ENCODE measurements around the gene LY9.

The LY9 gene

DNA sequence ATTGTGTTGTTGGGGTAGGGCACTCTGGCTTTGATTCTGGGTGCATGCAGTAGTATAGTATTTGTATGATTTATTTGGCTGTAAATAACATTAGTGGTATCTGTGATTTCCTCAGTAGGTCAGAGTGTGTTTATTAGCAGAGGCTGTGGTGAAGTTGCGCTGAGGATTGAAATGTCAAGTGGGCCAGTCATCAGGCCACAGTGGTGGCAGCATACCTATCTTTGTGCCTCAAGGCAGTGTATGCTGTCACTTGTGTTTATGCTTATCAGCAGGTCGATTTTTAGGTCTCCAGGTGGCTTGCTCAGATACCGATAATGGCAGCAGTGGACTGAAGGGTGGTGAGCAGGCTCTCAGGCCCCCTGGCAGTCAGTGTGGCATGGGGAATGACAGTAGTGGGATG lies 11.3 kb downstream of the LY9 start:
- TF ChIP-seq, protein P1, sequence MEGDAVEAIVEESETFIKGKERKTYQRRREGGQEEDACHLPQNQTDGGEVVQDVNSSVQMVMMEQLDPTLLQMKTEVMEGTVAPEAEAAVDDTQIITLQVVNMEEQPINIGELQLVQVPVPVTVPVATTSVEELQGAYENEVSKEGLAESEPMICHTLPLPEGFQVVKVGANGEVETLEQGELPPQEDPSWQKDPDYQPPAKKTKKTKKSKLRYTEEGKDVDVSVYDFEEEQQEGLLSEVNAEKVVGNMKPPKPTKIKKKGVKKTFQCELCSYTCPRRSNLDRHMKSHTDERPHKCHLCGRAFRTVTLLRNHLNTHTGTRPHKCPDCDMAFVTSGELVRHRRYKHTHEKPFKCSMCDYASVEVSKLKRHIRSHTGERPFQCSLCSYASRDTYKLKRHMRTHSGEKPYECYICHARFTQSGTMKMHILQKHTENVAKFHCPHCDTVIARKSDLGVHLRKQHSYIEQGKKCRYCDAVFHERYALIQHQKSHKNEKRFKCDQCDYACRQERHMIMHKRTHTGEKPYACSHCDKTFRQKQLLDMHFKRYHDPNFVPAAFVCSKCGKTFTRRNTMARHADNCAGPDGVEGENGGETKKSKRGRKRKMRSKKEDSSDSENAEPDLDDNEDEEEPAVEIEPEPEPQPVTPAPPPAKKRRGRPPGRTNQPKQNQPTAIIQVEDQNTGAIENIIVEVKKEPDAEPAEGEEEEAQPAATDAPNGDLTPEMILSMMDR (conservative IDR thresholded peaks at IDR 0.05; ENCODE audit: low read depth, low read length) = no peak
- H3K4me2 ChIP-seq = no peak overlapping the region
- H4K20me1 ChIP-seq (ENCODE audit: insufficient read depth) = no peaks in the 10 kb centered on the region
- no peak overlapping the region for H3K9ac ChIP-seq
- H3K36me3 ChIP-seq (ENCODE audit: insufficient read depth) = no peaks in the 10 kb centered on the region
- H2AFZ ChIP-seq (ENCODE audit: low read depth) = no peak overlapping the region
- H3K4me1 ChIP-seq (ENCODE audit: low read depth, poor library complexity, severe bottlenecking) = peaks cover 33% of the 10 kb centered on the region
- H3K27me3 ChIP-seq (ENCODE audit: insufficient read depth, low read depth) = no peaks in the 10 kb centered on the region
- H3K79me2 ChIP-seq (ENCODE audit: insufficient read depth, low read depth) = no peaks in the 10 kb centered on the region
- no peak overlapping the region for H3K4me3 ChIP-seq (IDR thresholded peaks at IDR 0.05; ENCODE audit: insufficient read depth, low read depth, low read length)
- H3K27ac ChIP-seq = no peak overlapping the region

DNA sequence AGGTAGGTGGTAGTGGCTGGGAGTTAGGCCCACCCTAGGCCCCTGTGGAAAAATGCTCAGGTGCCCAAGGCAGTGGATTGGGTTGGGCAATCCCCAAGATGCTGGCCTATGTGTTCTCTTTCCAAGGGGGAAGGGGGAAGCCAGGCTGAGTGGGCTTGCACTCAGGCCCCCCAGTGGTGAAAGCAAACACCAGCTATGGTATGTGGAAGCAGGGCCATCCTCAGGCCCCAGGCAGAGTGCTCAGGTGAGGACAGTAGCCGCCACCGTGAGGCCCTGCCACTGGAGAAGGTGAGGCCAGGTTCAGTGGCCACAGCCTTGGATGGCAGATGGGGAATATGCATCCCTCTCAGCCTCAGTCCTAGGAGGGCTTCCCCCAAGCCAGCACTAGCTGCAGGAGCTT lies 11.8 kb downstream of the LY9 start:
- Histone ChIP-seq H3K9ac (no peak overlapping the region), H3K36me3 (ENCODE audit: insufficient read depth) (no peaks in the 10 kb centered on the region), H3K4me2 (no peak overlapping the region), H2AFZ (ENCODE audit: low read depth) (no peak overlapping the region), H3K27me3 (ENCODE audit: insufficient read depth, low read depth) (no peaks in the 10 kb centered on the region), H3K27ac (no peak overlapping the region), H3K4me1 (ENCODE audit: low read depth, poor library complexity, severe bottlenecking) (peaks cover 36% of the 10 kb centered on the region), H4K20me1 (ENCODE audit: insufficient read depth) (no peaks in the 10 kb centered on the region), H3K4me3 (IDR thresholded peaks at IDR 0.05; ENCODE audit: insufficient read depth, low read depth, low read length) (no peak overlapping the region), H3K79me2 (ENCODE audit: insufficient read depth, low read depth) (no peaks in the 10 kb centered on the region)
- TF ChIP-seq, protein P1 (conservative IDR thresholded peaks at IDR 0.05; ENCODE audit: low read depth, low read length) = no peak

DNA sequence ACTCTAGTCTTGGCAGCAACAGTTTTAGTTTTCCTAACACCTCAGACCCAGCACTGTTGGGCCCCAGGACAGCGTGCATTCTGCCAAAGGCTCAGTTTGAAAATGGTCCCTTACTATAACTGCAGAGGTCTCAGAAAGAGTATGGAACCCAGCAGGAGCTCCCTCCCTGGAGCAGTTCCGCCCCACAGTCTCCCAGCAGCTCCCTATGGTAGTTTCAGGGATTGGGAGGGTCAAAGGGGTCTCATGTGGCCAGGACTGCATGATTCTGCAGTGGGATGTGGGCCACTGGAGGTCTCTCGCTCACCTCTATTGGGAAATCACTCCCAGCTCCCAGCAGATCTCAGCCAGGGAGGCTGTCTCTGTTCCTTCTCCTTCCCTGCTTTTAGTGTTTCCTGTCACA lies 12.3 kb downstream of the LY9 start:
- Histone ChIP-seq H3K36me3 (ENCODE audit: insufficient read depth) (no peaks in the 10 kb centered on the region), H2AFZ (ENCODE audit: low read depth) (no peak overlapping the region), H3K27ac (no peak overlapping the region), H3K4me2 (no peak overlapping the region), H3K4me3 (IDR thresholded peaks at IDR 0.05; ENCODE audit: insufficient read depth, low read depth, low read length) (no peak overlapping the region), H3K79me2 (ENCODE audit: insufficient read depth, low read depth) (no peaks in the 10 kb centered on the region), H3K4me1 (ENCODE audit: low read depth, poor library complexity, severe bottlenecking) (peaks cover 41% of the 10 kb centered on the region), H3K27me3 (ENCODE audit: insufficient read depth, low read depth) (no peaks in the 10 kb centered on the region), H4K20me1 (ENCODE audit: insufficient read depth) (no peaks in the 10 kb centered on the region), H3K9ac (no peak overlapping the region)
- TF ChIP-seq, protein P1 (conservative IDR thresholded peaks at IDR 0.05; ENCODE audit: low read depth, low read length) = no peak

DNA sequence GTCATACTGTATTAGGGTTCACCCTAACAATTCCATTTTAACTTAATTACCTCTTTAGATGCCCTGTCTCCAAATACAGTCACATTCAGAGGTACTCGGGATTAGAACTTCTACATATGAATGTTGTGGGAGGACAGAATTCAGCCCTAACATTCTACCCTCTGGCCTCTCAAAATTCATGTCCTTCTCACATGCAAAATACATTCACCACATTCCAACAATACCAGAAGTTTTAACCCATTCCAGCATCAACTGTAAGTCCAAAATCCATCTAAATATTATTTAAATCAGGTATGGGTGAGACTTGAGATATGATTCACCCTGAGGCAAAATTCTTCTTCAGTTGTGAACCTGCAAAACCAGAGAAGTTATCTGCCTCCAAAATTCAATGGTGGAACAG lies 14.5 kb downstream of the LY9 start:
- Histone ChIP-seq H3K36me3 (ENCODE audit: insufficient read depth) (no peaks in the 10 kb centered on the region), H2AFZ (ENCODE audit: low read depth) (no peak overlapping the region), H3K9ac (no peak overlapping the region), H3K4me3 (IDR thresholded peaks at IDR 0.05; ENCODE audit: insufficient read depth, low read depth, low read length) (peak overlapping the region; percentile 85), H3K27ac (peak overlapping the region; percentile 29; the same call in 1 of the 2 replicates), H3K27me3 (ENCODE audit: insufficient read depth, low read depth) (no peaks in the 10 kb centered on the region), H3K79me2 (ENCODE audit: insufficient read depth, low read depth) (no peaks in the 10 kb centered on the region), H3K4me2 (peak overlapping the region; percentile 53), H4K20me1 (ENCODE audit: insufficient read depth) (no peaks in the 10 kb centered on the region), H3K4me1 (ENCODE audit: low read depth, poor library complexity, severe bottlenecking) (peaks cover 42% of the 10 kb centered on the region)
- TF ChIP-seq, protein P1 (conservative IDR thresholded peaks at IDR 0.05; ENCODE audit: low read depth, low read length) = no peak
